Measurements from ENCODE around the gene CLDN6. TPM values are rescaled to one million over a fixed set of nuclear protein-coding genes. Genes with fewer than 3 reads are reported as not detected.

Gene CLDN6
- total and polyA plus RNA-seq, 2 of the 13 experiments (the other 11 are each of a cell fraction or from before 2014, with no cell fraction given) = 5.9 to 7.6 TPM

GRCh38 chr16:3009568-3010390 lies 8.2 kb downstream of the CLDN6 start (continued):
- no peak for TF ChIP-seq SNAI1 (CRISPR knock-in tag; IDR thresholded peaks at IDR 0.05; ENCODE audit: borderline replicate concordance)
- no peak for TF ChIP-seq STAT5B (CRISPR knock-in tag; IDR thresholded peaks at IDR 0.05)
- no peak for TF ChIP-seq ARNT2 (CRISPR knock-in tag; IDR thresholded peaks at IDR 0.05; ENCODE audit: low read depth)
- TF ChIP-seq NR1H2 (CRISPR knock-in tag; IDR thresholded peaks at IDR 0.05; ENCODE audit: borderline replicate concordance, low read depth) = no peak
- no peak for TF ChIP-seq FLYWCH1 (CRISPR knock-in tag; IDR thresholded peaks at IDR 0.05)
- TF ChIP-seq ZNF350 (CRISPR knock-in tag; IDR thresholded peaks at IDR 0.05; ENCODE audit: borderline replicate concordance, low read depth) = no peak
- no peak for TF ChIP-seq SP2 (CRISPR knock-in tag; IDR thresholded peaks at IDR 0.05)
- TF ChIP-seq TBX3 (IDR thresholded peaks at IDR 0.05; ENCODE audit: borderline replicate concordance) = no peak
- TF ChIP-seq ZNF549 (CRISPR knock-in tag; IDR thresholded peaks at IDR 0.05) = no peak
- TF ChIP-seq ZNF510 (CRISPR knock-in tag; IDR thresholded peaks at IDR 0.05; ENCODE audit: low read depth) = no peak
- TF ChIP-seq ZFP91 (CRISPR knock-in tag; IDR thresholded peaks at IDR 0.05; ENCODE audit: borderline replicate concordance) = 0 out of 2 replicates have a peak, but pooled peaks have one; percentile 16
- TF ChIP-seq ZNF407 (CRISPR knock-in tag; IDR thresholded peaks at IDR 0.05; ENCODE audit: not compliant biosample characterization) = no peak
- no peak for TF ChIP-seq ZNF878 (CRISPR knock-in tag; IDR thresholded peaks at IDR 0.05)
- no peak for TF ChIP-seq ZHX1 (CRISPR knock-in tag; IDR thresholded peaks at IDR 0.05; ENCODE audit: low read depth)
- no peak for TF ChIP-seq RFX1 (IDR thresholded peaks at IDR 0.05)
- no peak for TF ChIP-seq NFIB (CRISPR knock-in tag; IDR thresholded peaks at IDR 0.05; ENCODE audit: borderline replicate concordance)
- TF ChIP-seq ZBTB1 (CRISPR knock-in tag; IDR thresholded peaks at IDR 0.05; ENCODE audit: borderline replicate concordance) = no peak
